Right atrium auricular region (tissue), 2 donors: Measurements from ENCODE around the gene MAP4K1. TPM values are rescaled to one million over a fixed set of nuclear protein-coding genes. Genes with fewer than 3 reads are reported as not detected.
A peak's percentile ranks its signal among the peaks of the same experiment; 100 is the strongest.

Experiments used
- DNase-seq: peaks from one replicate; pipeline ENCODE4 v3.0.0-alpha.2; 2019; ENCODE audit warnings: low spot score
- H3K27ac ChIP-seq, 2 donors: fragments of 200-600 bp; sonication (generic); 1 replicate in 1 of 2; 2 replicates in 1 of 2; pipeline ENCODE4 v1.5.1; 2016 to 2019
- H3K27me3 ChIP-seq, 2 donors: fragments of 200-600 bp; sonication (generic); one replicate each; pipeline versions ENCODE4 v1.5.1 to v1.6.0; 2017 to 2019
- H3K36me3 ChIP-seq: fragments of 200-600 bp; sonication (generic); one replicate; pipeline ENCODE4 v1.5.1; 2016
- H3K4me1 ChIP-seq, 2 donors: fragments of 200-600 bp; sonication (generic); one replicate each; pipeline versions ENCODE4 v1.5.1 to v1.6.0; 2017 to 2019
- H3K4me3 ChIP-seq, 2 donors: fragments of 200-600 bp; sonication (generic); 1 replicate in 1 of 2; 2 replicates in 1 of 2; pipeline ENCODE4 v1.5.1; 2017 to 2019; ENCODE audit warnings: mild to moderate bottlenecking in 1 of 2, moderate library complexity in 1 of 2
- H3K9me3 ChIP-seq, 2 donors: fragments of 200-600 bp; sonication (generic); one replicate each; pipeline ENCODE4 v1.5.1; 2019
- total RNA-seq, 2 donors: library from RNA; depleted of rRNA; stranded (reverse); fragments of >200 nt; gene quantifications; one replicate each; pipeline ENCODE4 v1.1.0, GENCODE V29; 2016
- TF ChIP-seq, protein P1 (sequence below), 2 donors: fragments of 200-600 bp; sonication (generic); IDR thresholded peaks; one replicate each; pipeline ENCODE4 v1.5.1; 2019; ENCODE audit warnings: antibody characterized with exemption in 2 of 2

The MAP4K1 gene
- total RNA-seq, 2 donors from 2014 or later, result 0.83 to 4.2 TPM

DNA sequence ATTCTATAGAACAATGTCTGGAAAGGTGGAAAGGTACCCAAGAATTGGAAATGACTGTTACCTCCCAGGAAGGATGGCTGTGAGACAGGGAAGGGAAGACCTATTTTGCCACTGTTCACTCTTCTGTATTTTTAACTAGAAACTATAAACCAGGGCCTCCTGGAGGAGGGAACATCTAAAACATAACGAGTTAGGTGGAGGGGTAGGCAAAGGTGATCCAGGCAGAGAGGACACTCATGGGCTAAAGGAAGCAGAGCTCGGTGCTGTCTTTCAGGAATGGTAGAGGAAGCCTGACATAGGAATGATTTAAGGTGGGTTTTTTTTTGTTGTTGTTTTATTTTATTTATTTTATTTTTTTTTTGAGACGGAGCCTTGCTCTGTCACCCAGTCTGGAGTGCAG lies 7.1 kb upstream of the MAP4K1 start:
- H3K4me1 ChIP-seq, result peaks cover 0 to 7% of the 10 kb centered on the region in 2 donors
- TF ChIP-seq, protein P1, sequence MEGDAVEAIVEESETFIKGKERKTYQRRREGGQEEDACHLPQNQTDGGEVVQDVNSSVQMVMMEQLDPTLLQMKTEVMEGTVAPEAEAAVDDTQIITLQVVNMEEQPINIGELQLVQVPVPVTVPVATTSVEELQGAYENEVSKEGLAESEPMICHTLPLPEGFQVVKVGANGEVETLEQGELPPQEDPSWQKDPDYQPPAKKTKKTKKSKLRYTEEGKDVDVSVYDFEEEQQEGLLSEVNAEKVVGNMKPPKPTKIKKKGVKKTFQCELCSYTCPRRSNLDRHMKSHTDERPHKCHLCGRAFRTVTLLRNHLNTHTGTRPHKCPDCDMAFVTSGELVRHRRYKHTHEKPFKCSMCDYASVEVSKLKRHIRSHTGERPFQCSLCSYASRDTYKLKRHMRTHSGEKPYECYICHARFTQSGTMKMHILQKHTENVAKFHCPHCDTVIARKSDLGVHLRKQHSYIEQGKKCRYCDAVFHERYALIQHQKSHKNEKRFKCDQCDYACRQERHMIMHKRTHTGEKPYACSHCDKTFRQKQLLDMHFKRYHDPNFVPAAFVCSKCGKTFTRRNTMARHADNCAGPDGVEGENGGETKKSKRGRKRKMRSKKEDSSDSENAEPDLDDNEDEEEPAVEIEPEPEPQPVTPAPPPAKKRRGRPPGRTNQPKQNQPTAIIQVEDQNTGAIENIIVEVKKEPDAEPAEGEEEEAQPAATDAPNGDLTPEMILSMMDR (IDR thresholded peaks at IDR 0.05), result no peak
- DNase-seq, result no peak

DNA sequence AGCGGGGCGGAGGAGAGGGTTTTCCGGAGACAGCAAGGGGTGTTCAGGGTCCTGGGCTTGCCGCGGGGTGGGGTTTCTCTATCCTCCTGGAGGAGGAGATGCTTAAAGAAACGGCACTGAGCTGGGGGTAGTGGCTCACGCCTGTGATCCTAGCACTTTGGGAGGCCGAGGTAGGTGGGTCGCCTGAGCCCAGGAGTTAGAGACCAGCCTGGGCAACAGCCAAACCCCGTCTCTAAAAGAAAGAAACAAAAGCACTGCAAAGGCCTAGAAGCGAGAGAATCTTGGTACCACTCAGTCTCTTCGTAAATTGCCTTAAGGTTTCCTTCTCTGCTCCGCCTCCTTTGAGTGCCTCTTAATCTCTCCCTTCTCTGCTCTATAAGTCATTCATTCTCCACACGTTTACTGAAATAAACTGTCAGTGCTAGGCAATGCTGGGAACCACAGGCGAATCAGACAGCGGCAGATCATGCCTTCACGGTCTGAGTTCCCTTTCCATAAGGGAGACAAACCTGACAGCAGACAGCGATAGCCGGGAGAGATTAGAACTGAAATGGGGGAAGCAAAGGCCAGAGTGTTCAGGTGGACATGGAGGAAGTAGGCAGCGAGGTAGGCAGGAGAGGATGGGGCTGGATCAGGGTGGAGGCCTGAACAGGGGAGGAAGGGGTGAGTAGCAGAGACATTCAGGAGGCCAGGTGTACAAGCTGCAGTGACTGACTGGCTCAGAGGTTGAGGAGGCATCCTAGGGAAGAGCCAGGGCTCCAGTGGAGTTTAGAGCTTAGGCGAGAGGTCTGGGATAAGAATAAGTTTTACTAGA lies 1.8 kb upstream of the MAP4K1 start:
- H3K4me3 ChIP-seq, result peak overlapping the region; percentile 92 to 99
- TF ChIP-seq, protein P1 (IDR thresholded peaks at IDR 0.05), result no peak
- H3K36me3 ChIP-seq, result peaks cover 41% of the 10 kb centered on the region
- H3K9me3 ChIP-seq, result no peaks in the 10 kb centered on the region
- no peaks in the 10 kb centered on the region for H3K27me3 ChIP-seq
- H3K27ac ChIP-seq, result peak overlapping the region; percentile 88 to 93
- H3K4me1 ChIP-seq, result peaks cover 0 to 23% of the 10 kb centered on the region in 2 donors
- DNase-seq, result no peak

More for the DNA sequence above, 7.1 kb upstream of the MAP4K1 start:
- Histone ChIP-seq H3K27ac (no peak overlapping the region), H3K9me3 (no peaks in the 10 kb centered on the region), H3K36me3 (peaks cover 93% of the 10 kb centered on the region), H3K4me3 (no peak overlapping the region), H3K27me3 (no peaks in the 10 kb centered on the region)

DNA sequence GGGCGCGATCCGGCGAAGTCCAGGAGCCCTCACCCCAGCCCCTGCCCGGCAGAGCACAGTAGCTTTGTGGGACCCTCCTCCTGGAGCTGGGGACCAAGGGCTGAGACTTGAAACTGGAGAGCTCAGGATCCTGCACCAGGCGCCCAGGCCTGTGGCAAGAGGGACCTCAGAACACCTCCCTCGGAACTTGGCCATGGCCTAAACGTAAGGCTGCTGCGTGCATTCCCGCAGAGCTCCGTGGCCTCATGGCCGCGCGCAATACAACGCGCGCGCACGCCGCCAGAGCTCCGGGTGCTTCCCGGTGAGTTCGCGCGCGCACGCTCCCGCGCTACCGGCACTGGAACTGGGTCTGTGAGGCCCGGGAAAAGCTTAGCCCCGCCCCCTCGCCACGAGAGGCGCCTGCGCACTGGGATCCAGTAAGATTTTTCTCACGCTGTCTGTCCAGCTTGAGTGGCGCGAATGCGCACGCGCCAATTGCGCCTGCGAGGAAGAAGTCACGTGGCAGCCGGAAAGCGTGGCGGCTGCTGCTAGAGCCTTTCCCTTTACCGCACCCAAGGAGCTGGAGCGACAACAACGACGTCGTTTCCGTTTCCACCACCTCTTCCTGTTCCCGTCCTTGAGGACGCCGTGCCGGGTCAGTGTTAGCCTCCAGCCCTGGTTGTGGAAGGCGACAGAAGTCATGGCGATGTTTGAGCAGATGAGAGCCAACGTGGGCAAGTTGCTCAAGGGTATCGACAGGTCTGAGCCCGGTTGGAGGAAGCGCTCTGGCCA lies 1.0 kb upstream of the MAP4K1 start, which contains the start of gene EIF3K:
TSS of gene EIF3K (plus strand) at position 599 of the 771 bp plus-strand sequence. CDS start at position 680, 81 bp downstream.
- H3K27ac ChIP-seq, result peak within 1 kb of the TSS; percentile 88 to 93
- peak within 1 kb of the TSS; percentile 92 to 99 for H3K4me3 ChIP-seq
- H3K27me3 ChIP-seq, result no peaks in the 10 kb centered on the region
- TF ChIP-seq, protein P1 (IDR thresholded peaks at IDR 0.05), result peak in 1 of 2 donors; percentile 31
- peaks cover 0 to 23% of the 10 kb centered on the region in 2 donors for H3K4me1 ChIP-seq
- H3K9me3 ChIP-seq, result no peaks in the 10 kb centered on the region
- H3K36me3 ChIP-seq, result peaks cover 33% of the 10 kb centered on the region
- DNase-seq, result peak; percentile 99

DNA sequence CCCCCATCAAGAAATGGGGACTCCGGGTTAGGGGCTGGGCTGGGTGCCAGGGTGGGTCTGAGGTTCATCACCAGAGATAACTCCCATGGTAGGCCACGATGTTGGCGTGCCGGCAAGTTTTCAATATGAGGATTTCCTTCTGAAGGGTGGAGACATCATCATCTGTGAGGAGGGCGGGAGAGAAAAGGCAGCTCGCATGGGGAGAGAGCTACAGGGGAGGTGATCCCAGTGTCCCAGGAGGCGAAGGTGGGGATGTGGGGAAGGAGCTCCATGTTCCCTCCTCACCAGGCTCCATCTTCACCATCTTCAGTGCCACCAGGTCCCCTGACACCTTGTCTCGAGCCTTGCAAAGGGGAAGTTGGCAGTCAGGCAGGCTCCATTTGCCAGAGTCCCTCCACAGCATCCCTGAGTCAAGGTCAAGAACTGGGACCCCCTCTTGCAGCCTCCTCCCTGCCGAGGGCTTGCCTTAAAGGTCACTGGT lies 430 bp downstream of the MAP4K1 start:
- Histone ChIP-seq H3K9me3 (no peaks in the 10 kb centered on the region), H3K4me3 (peak overlapping the region in 1 of 2 donors; percentile 99), H3K4me1 (peaks cover 0 to 23% of the 10 kb centered on the region in 2 donors), H3K27me3 (no peaks in the 10 kb centered on the region), H3K36me3 (peaks cover 21% of the 10 kb centered on the region), H3K27ac (no peak overlapping the region)
- no peak for DNase-seq
- TF ChIP-seq, protein P1 (IDR thresholded peaks at IDR 0.05), result no peak

DNA sequence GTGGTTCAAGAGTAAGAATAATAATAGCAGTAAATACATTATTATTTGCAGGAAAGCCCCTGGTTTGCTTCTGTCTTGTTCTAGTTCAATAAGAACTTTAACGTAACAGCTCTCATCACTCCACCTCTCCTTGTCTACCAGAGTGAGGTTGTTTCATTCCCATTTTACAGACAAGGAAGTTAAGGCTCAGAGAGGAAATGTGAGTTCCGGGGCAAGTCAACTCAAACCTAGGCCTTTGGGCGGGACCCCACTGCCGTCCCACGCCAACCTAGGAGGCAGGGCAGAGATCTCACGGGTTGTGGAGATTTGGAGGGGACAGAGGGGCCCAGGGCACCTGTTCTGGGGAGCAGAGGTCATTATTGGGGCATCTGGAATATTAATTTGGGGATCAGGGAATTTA lies 1.5 kb downstream of the MAP4K1 start:
- Histone ChIP-seq H3K4me3 (no peak overlapping the region), H3K27ac (no peak overlapping the region), H3K27me3 (no peaks in the 10 kb centered on the region), H3K4me1 (peaks cover 0 to 23% of the 10 kb centered on the region in 2 donors), H3K9me3 (no peaks in the 10 kb centered on the region), H3K36me3 (peaks cover 11% of the 10 kb centered on the region)
- TF ChIP-seq, protein P1 (IDR thresholded peaks at IDR 0.05), result no peak
- DNase-seq, result no peak
